NB4 (cell line): Measurements from ENCODE around the gene SPHK2.

Source experiments
- CTCF ChIP-seq: IDR thresholded peaks from one replicate; pipeline ENCODE4 v1.5.1; 2012; ENCODE audit warnings: low read depth, low read length
- MAX ChIP-seq: IDR thresholded peaks from 2 replicates; pipeline ENCODE4 v1.6.1; 2011; ENCODE audit warnings: low read depth, low read length
- POLR2A ChIP-seq: IDR thresholded peaks from 2 replicates; pipeline ENCODE4 v1.6.1; 2011; ENCODE audit warnings: mild to moderate bottlenecking; ENCODE audit not compliant: insufficient read length; ENCODE audit errors: extremely low read depth

- TF ChIP-seq CTCF (no peak), MAX (no peak), POLR2A (no peak)
These were observed 27.5 kb downstream of the SPHK2 start for GRCh38 chr19:48646722-48647216.
